Thyroid gland (tissue), 4 donors: ENCODE results near the gene PLSCR4.

ENCODE experiments used
- POLR2A ChIP-seq, 2 donors: fragments of 450-650 bp; IDR thresholded peaks; one replicate each; pipeline ENCODE4 v1.6.1; 2017; ENCODE audit warnings: antibody characterized with exemption in 2 of 2, mild to moderate bottlenecking in 2 of 2, moderate library complexity in 1 of 2
- TF ChIP-seq, protein P1 (sequence below), 6 experiments: fragments of 200-600 bp in 3 of 6; fragments of 450-650 bp in 3 of 6; sonication (generic) in 3 of 6; IDR thresholded peaks; one replicate each; pipeline ENCODE4 v1.5.1; 2016 to 2019; ENCODE audit warnings: antibody characterized with exemption in 6 of 6, mild to moderate bottlenecking in 2 of 6, inconsistent platforms in 1 of 6, moderate library complexity in 1 of 6

- TF ChIP-seq, protein P1, sequence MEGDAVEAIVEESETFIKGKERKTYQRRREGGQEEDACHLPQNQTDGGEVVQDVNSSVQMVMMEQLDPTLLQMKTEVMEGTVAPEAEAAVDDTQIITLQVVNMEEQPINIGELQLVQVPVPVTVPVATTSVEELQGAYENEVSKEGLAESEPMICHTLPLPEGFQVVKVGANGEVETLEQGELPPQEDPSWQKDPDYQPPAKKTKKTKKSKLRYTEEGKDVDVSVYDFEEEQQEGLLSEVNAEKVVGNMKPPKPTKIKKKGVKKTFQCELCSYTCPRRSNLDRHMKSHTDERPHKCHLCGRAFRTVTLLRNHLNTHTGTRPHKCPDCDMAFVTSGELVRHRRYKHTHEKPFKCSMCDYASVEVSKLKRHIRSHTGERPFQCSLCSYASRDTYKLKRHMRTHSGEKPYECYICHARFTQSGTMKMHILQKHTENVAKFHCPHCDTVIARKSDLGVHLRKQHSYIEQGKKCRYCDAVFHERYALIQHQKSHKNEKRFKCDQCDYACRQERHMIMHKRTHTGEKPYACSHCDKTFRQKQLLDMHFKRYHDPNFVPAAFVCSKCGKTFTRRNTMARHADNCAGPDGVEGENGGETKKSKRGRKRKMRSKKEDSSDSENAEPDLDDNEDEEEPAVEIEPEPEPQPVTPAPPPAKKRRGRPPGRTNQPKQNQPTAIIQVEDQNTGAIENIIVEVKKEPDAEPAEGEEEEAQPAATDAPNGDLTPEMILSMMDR (IDR thresholded peaks at IDR 0.05), result no peak
- no peak for TF ChIP-seq POLR2A (IDR thresholded peaks at IDR 0.05)
Measured at GRCh38 chr3:146195605-146196004, 55.3 kb downstream of the PLSCR4 start.
